Testis (tissue), 3 donors: ENCODE results near the gene XPA. TPM values are rescaled to one million over a fixed set of nuclear protein-coding genes. Genes with fewer than 3 reads are reported as not detected.

ENCODE experiments used
- DNase-seq: peaks from one replicate; pipeline ENCODE4 v3.0.0-alpha.2; 2019
- H3K27ac ChIP-seq, 2 donors: fragments of 200-600 bp; sonication (generic); one replicate each; pipeline ENCODE4 v1.5.1; 2019
- H3K27me3 ChIP-seq: fragments of 200-600 bp; sonication (generic); one replicate; pipeline ENCODE4 v1.5.1; 2019
- H3K36me3 ChIP-seq: fragments of 200-600 bp; sonication (generic); one replicate; pipeline ENCODE4 v1.5.1; 2017; ENCODE audit warnings: low read depth; ENCODE audit errors: missing control alignments
- H3K4me1 ChIP-seq: fragments of 200-600 bp; sonication (generic); one replicate; pipeline ENCODE4 v1.5.1; 2019
- H3K4me3 ChIP-seq, 2 donors: fragments of 200-600 bp; sonication (generic); one replicate each; pipeline ENCODE4 v1.5.1; 2017 to 2019
- H3K9me3 ChIP-seq: fragments of 200-600 bp; sonication (generic); one replicate; pipeline ENCODE4 v1.5.1; 2017
- POLR2A ChIP-seq: fragments of 450-650 bp; IDR thresholded peaks from one replicate; pipeline ENCODE4 v1.6.1; 2017; ENCODE audit warnings: antibody characterized with exemption, mild to moderate bottlenecking, moderate library complexity
- WGBS, 2 donors: methylation state at CpG; one replicate each; pipeline ENCODE4 v1.1.5; 2018; 5-methylcytosine and 5-hydroxymethylcytosine counted together
- intact Hi-C: fragments of 100-400 bp; cut with DNase I; formaldehyde crosslinking; loops from one replicate; pipeline ENCODE4 v1.15.1; 2023; ENCODE audit warnings: low total_unique reads
- polyA plus RNA-seq: library from polyadenylated mRNA; stranded (reverse); fragments of 350-450 nt; fragmentation: Illumina TruSeq; extraction: RNeasy Lipid Tissue Mini Kit (QIAGEN cat#74804); gene quantifications from one replicate; pipeline ENCODE4 v1.2.3, GENCODE V29; 2014; ENCODE audit warnings: low read depth, low replicate concordance; ENCODE audit not compliant: insufficient read depth
- total RNA-seq, 2 donors: library from RNA; depleted of rRNA; stranded (reverse); fragments of >200 nt; gene quantifications; one replicate each; pipeline ENCODE4 v1.2.3, GENCODE V29; 2016
- TF ChIP-seq, protein P1 (sequence below), 3 experiments: fragments of 450-650 bp in 2 of 3; fragments of 200-600 bp in 1 of 3; sonication (generic) in 1 of 3; IDR thresholded peaks; one replicate each; pipeline ENCODE4 v1.5.1; 2016 to 2019; ENCODE audit warnings: antibody characterized with exemption in 3 of 3, mild to moderate bottlenecking in 2 of 3, moderate library complexity in 1 of 3

XPA gene
- total and polyA plus RNA-seq, 3 donors from 2014 or later: 7.3 to 10.6 (median 10.6) TPM

DNA sequence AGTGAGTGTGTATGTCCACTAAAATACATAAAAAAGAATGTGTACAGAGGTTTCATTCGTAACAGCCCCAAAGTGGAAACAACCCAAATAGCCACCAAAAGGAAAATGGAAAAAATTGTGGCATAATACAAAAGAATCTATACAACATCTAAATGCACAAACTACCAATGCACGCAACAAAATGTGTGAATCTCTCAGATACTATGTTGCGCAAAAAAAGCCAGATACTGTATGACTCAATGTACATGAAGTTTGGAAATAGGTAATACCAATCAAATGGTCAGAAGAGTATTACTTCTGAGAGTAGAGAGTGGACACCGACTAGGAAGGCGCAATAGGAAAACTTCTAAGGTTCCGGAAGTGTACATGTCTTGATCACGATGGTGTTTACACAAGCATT lies 2.4 kb downstream of the XPA start:
- Histone ChIP-seq H3K4me1 (peaks cover 13% of the 10 kb centered on the region), H3K27ac (no peak overlapping the region), H3K4me3 (no peak overlapping the region), H3K27me3 (no peaks in the 10 kb centered on the region), H3K9me3 (no peaks in the 10 kb centered on the region), H3K36me3 (no peaks in the 10 kb centered on the region)
- intact Hi-C loops: loop anchor here (10.0 kb wide), 1 partner anchor 60 kb away; the partner anchor contains the start of genes NCBP1 and TSTD2
- TF ChIP-seq, protein P1, sequence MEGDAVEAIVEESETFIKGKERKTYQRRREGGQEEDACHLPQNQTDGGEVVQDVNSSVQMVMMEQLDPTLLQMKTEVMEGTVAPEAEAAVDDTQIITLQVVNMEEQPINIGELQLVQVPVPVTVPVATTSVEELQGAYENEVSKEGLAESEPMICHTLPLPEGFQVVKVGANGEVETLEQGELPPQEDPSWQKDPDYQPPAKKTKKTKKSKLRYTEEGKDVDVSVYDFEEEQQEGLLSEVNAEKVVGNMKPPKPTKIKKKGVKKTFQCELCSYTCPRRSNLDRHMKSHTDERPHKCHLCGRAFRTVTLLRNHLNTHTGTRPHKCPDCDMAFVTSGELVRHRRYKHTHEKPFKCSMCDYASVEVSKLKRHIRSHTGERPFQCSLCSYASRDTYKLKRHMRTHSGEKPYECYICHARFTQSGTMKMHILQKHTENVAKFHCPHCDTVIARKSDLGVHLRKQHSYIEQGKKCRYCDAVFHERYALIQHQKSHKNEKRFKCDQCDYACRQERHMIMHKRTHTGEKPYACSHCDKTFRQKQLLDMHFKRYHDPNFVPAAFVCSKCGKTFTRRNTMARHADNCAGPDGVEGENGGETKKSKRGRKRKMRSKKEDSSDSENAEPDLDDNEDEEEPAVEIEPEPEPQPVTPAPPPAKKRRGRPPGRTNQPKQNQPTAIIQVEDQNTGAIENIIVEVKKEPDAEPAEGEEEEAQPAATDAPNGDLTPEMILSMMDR (IDR thresholded peaks at IDR 0.05): no peak
- no peak for TF ChIP-seq POLR2A
- no peak for DNase-seq
- 79 to 85% methylated on average over 7 of the region's 7 CpGs for WGBS, 2 donors

DNA sequence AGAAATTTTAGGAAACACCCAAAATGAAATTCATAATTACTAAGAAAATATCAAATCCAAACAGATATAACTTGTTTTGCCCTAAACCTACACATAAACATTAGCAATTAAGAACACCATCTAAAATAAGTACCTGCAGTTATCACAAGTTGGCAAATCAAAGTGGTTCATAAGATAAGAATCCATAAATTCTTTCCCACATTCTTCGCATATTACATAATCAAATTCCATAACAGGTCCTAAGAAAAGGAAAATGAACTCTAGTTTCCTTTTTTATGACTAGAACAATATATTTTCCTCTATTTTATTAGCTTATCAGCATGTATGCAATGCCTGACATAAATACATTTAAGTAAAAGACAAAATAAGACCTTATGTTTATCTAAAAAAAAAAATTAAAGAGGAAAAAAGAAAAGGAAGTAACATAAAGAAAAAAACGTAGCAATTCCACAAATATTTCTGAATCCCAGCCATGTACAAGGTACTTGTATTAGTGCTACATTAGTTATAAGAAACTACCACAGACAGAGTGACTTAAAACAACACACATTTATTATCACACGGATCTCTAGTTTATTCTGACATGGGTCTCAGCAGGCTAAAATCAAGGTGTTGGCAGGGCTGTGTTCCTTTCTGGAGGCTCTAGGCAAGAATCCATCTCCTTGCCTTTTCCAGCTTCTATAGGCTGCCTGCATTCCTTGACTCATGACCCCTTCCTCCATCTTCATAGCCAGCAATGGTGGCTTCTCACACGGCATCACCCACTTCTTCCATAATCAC lies 7.5 kb downstream of the XPA start:
- TF ChIP-seq, protein P1 (IDR thresholded peaks at IDR 0.05): no peak
- TF ChIP-seq POLR2A: no peak
- Histone ChIP-seq H3K36me3 (no peaks in the 10 kb centered on the region), H3K9me3 (no peaks in the 10 kb centered on the region), H3K27me3 (no peaks in the 10 kb centered on the region), H3K4me3 (no peak overlapping the region), H3K27ac (no peak overlapping the region), H3K4me1 (no peaks in the 10 kb centered on the region)
- intact Hi-C loops: loop anchor here (10.0 kb wide), 1 partner anchor 55 kb away; the partner anchor contains the start of genes NCBP1 and TSTD2
- 59 to 66% methylated on average over 4 of the region's 4 CpGs for WGBS, 2 donors
- DNase-seq: no peak

DNA sequence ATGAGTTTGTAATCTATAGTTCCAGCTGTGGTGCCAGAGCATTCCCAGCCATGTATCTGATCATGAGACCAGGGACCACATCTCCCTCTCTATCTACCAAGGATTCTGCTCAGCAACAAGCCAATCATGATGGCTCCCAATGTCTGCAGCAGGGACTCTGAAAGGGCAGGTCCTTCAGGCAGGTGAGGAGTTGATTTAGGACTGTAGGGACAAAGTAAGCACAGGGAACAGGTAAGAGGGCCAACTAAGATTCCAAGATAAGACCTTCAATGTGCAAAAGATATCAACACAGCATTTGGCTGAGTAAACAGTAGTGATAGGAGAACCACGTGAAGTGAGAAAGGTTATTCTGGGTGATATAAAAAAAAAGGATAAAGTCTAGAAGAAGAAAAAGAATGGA lies 8.5 kb downstream of the XPA start:
- no peaks in the 10 kb centered on the region for H3K4me1 ChIP-seq
- no peak overlapping the region for H3K27ac ChIP-seq
- intact Hi-C loops: no loop called here
- no peak for DNase-seq
- H3K36me3 ChIP-seq: no peaks in the 10 kb centered on the region
- 85 to 90% methylated on average over 1 of the region's 1 CpG for WGBS, 2 donors
- TF ChIP-seq, protein P1 (IDR thresholded peaks at IDR 0.05): no peak
- TF ChIP-seq POLR2A: no peak
- no peak overlapping the region for H3K4me3 ChIP-seq
- no peaks in the 10 kb centered on the region for H3K27me3 ChIP-seq
- no peaks in the 10 kb centered on the region for H3K9me3 ChIP-seq

DNA sequence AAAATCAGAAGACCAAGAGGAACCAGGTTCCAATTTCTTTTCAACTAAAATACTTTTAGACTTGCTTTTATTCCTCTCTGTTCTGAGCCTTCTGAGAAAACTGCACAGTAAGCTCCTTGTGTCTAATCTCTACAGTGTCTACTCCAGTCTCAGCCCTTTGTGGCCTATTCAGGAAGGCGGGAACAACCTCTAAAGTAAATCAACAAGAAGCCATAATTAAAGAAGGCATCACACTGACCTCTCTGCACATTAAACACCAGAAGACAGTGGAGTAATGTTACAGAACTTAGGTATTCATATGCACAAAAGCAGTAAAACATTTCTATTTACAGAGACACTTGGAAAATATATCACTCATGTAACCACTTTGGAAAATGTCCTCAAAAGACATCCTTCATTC lies 14.9 kb downstream of the XPA start:
- H3K27me3 ChIP-seq: no peaks in the 10 kb centered on the region
- H3K36me3 ChIP-seq: no peaks in the 10 kb centered on the region
- TF ChIP-seq, protein P1 (IDR thresholded peaks at IDR 0.05): no peak
- TF ChIP-seq POLR2A: no peak
- H3K27ac ChIP-seq: no peak overlapping the region
- 90 to 96% methylated on average over 1 of the region's 1 CpG for WGBS, 2 donors
- H3K4me1 ChIP-seq: no peaks in the 10 kb centered on the region
- intact Hi-C loops: no loop called here
- H3K4me3 ChIP-seq: no peak overlapping the region
- no peak for DNase-seq
- H3K9me3 ChIP-seq: no peaks in the 10 kb centered on the region

DNA sequence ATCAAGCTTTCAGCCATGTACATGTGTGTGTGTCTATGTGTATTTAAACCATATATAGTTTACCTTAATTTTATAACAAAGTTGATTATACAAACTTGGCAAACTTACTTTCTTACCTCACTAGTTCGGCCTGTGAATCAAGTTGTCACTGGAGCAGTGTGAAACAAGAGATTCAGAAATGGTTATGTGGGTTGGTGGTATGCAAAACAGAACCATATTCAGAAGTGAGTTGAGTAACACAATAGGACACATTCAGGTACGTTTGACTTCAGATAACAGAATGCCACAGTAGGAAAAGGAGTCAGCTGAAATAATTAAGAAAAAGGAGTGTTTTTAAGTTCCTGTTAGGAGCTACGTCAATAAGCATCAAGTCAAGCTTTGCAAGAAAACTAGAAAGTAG lies 21.5 kb downstream of the XPA start:
- intact Hi-C loops: no loop called here
- Histone ChIP-seq H3K9me3 (no peaks in the 10 kb centered on the region), H3K4me1 (no peaks in the 10 kb centered on the region), H3K36me3 (no peaks in the 10 kb centered on the region), H3K27ac (no peak overlapping the region), H3K27me3 (no peaks in the 10 kb centered on the region), H3K4me3 (no peak overlapping the region)
- WGBS, 2 donors: 73 to 78% methylated on average over 3 of the region's 3 CpGs
- no peak for DNase-seq
- TF ChIP-seq, protein P1 (IDR thresholded peaks at IDR 0.05): no peak
- no peak for TF ChIP-seq POLR2A
